Measurements from ENCODE around the gene HSPG2.
"Not testable (repeated sequence)": the region's sequence is repeated elsewhere in the genome, so short reads cannot be mapped to it uniquely, and the experiment has no call there.

The HSPG2 gene

DNA sequence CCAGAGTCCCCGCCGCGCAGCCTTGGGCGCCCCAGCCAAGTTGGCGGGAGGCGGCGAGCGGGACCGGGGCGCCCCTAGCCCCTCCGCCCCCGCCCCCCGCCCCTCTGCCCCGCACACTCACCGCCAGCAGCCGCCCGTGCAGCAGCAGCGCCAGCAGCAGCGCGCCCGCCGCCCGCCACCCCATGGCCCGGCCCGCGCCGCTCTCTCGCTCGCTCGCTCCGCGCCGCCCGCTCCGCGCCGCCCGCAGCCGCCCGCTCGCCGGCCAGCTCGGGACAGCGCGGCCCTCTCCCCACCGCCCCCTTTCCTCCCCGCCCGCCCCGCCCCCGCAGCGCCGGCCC, at the start of gene HSPG2:
Gene HSPG2 (minus strand): TSS at position 277 of the 338 bp plus-strand sequence. CDS start 93 bp downstream, at position 184.
- 0 out of 2 replicates have a peak within 1 kb of the TSS, but pooled peaks have one; percentile 15 for H3K9ac ChIP-seq
- peak within 1 kb of the TSS; percentile 51; the same call in 1 of the 2 replicates for H3K4me2 ChIP-seq
- no peaks in the 10 kb centered on the region for H4K20me1 ChIP-seq (ENCODE audit: insufficient read depth)
- peaks cover 4% of the 10 kb centered on the region for H3K4me1 ChIP-seq (ENCODE audit: low read depth, poor library complexity, severe bottlenecking)
- H3K4me3 ChIP-seq (IDR thresholded peaks at IDR 0.05; ENCODE audit: insufficient read depth, low read depth, low read length): no peak within 1 kb of the TSS
- no peaks in the 10 kb centered on the region for H3K79me2 ChIP-seq (ENCODE audit: insufficient read depth, low read depth)
- peak within 1 kb of the TSS; percentile 59 for H2AFZ ChIP-seq (ENCODE audit: low read depth)
- H3K27me3 ChIP-seq (ENCODE audit: insufficient read depth, low read depth): peaks cover 6% of the 10 kb centered on the region; the same call in 1 of the 2 replicates
- TF ChIP-seq, protein P1, sequence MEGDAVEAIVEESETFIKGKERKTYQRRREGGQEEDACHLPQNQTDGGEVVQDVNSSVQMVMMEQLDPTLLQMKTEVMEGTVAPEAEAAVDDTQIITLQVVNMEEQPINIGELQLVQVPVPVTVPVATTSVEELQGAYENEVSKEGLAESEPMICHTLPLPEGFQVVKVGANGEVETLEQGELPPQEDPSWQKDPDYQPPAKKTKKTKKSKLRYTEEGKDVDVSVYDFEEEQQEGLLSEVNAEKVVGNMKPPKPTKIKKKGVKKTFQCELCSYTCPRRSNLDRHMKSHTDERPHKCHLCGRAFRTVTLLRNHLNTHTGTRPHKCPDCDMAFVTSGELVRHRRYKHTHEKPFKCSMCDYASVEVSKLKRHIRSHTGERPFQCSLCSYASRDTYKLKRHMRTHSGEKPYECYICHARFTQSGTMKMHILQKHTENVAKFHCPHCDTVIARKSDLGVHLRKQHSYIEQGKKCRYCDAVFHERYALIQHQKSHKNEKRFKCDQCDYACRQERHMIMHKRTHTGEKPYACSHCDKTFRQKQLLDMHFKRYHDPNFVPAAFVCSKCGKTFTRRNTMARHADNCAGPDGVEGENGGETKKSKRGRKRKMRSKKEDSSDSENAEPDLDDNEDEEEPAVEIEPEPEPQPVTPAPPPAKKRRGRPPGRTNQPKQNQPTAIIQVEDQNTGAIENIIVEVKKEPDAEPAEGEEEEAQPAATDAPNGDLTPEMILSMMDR (conservative IDR thresholded peaks at IDR 0.05; ENCODE audit: low read depth, low read length): no peak
- H3K27ac ChIP-seq: no peak within 1 kb of the TSS
- H3K36me3 ChIP-seq (ENCODE audit: insufficient read depth): no peaks in the 10 kb centered on the region

DNA sequence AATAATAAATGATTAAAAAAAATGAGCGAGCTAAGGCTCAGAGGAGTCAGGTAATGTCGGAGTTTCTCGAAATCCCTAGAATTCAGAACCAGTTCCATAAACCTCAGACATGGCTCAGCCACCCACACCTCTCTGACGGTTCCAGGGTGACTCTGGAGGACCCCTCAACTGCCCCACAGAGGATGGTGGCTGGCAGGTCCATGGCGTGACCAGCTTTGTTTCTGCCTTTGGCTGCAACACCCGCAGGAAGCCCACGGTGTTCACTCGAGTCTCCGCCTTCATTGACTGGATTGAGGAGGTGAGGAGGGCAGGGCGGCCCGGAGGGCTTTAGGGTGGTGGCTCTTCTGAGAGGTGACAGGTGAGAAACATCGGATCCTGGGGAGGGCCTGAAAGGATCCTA, 49.3 kb upstream of the HSPG2 start:
- H4K20me1 ChIP-seq (ENCODE audit: insufficient read depth); H3K79me2 ChIP-seq (ENCODE audit: insufficient read depth, low read depth); H3K9ac ChIP-seq; H3K4me2 ChIP-seq; H2AFZ ChIP-seq (ENCODE audit: low read depth); H3K36me3 ChIP-seq (ENCODE audit: insufficient read depth); H3K4me1 ChIP-seq (ENCODE audit: low read depth, poor library complexity, severe bottlenecking); H3K27me3 ChIP-seq (ENCODE audit: insufficient read depth, low read depth); H3K27ac ChIP-seq; H3K4me3 ChIP-seq (IDR thresholded peaks at IDR 0.05; ENCODE audit: insufficient read depth, low read depth, low read length): not testable (repeated sequence)

DNA sequence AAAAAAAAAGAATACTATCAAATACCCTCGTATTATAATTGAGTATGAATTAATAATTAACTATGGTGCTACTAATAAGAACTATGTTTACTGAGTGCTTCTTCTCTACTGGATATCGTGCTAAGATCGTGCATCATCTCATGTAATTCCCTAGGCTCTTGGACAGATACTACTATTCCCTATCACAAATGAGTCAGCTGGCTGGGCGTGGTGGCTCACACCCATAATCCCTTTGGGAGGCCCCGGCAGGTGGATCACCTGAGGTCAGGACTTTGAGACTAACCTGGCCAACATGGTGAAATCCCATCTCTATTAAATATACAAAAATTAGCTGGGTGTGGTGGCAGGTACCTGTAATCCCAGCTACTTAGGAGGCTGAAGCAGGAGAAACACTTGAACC, 48.8 kb upstream of the HSPG2 start:
- not testable (repeated sequence) for H2AFZ ChIP-seq (ENCODE audit: low read depth); H3K27me3 ChIP-seq (ENCODE audit: insufficient read depth, low read depth); H3K4me1 ChIP-seq (ENCODE audit: low read depth, poor library complexity, severe bottlenecking); H3K36me3 ChIP-seq (ENCODE audit: insufficient read depth); H3K4me2 ChIP-seq; H3K79me2 ChIP-seq (ENCODE audit: insufficient read depth, low read depth); H3K4me3 ChIP-seq (IDR thresholded peaks at IDR 0.05; ENCODE audit: insufficient read depth, low read depth, low read length); H3K27ac ChIP-seq; H4K20me1 ChIP-seq (ENCODE audit: insufficient read depth); H3K9ac ChIP-seq

DNA sequence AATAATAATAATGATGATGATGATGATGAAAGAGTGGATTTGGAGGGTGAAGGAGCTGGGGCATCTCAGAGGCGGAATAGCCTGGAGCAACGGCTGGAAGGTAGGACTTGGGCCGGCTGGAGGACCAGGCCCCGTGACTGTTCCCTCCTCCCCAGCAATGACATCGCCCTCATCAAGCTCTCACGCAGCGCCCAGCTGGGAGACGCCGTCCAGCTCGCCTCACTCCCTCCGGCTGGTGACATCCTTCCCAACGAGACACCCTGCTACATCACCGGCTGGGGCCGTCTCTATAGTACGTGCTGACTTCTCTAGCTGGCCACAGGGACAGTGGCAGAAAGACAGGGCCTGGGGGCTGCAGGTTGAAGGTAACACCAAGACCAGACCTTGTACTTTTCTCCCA, 46.4 kb upstream of the HSPG2 start:
- not testable (repeated sequence) for H3K79me2 ChIP-seq (ENCODE audit: insufficient read depth, low read depth); H3K9ac ChIP-seq; H3K4me3 ChIP-seq (IDR thresholded peaks at IDR 0.05; ENCODE audit: insufficient read depth, low read depth, low read length); H3K4me2 ChIP-seq; H3K4me1 ChIP-seq (ENCODE audit: low read depth, poor library complexity, severe bottlenecking); H3K36me3 ChIP-seq (ENCODE audit: insufficient read depth); H3K27ac ChIP-seq; H2AFZ ChIP-seq (ENCODE audit: low read depth); H3K27me3 ChIP-seq (ENCODE audit: insufficient read depth, low read depth); H4K20me1 ChIP-seq (ENCODE audit: insufficient read depth)

DNA sequence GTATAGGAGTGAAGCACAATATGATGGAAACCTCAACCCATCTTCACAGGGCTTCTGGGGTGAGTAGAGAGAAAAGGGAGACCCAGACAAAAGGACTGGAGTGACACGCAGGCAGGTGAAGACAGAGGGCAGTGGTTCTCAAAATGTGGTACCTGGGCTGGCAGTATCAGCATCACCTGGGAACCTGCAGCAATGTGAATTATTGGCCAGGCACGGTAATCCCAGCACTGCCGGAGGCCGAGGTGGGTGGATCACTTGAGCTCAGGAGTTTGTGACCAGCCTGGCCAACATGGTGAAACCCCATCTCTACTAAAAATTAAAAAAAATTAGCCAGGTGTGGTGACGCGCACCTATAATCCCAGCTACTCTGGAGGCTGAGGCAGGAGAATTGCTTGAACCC, 45.0 kb upstream of the HSPG2 start:
- not testable (repeated sequence) for H3K4me1 ChIP-seq (ENCODE audit: low read depth, poor library complexity, severe bottlenecking); H3K4me3 ChIP-seq (IDR thresholded peaks at IDR 0.05; ENCODE audit: insufficient read depth, low read depth, low read length); H3K36me3 ChIP-seq (ENCODE audit: insufficient read depth); H3K27me3 ChIP-seq (ENCODE audit: insufficient read depth, low read depth); H3K27ac ChIP-seq; H3K9ac ChIP-seq; H2AFZ ChIP-seq (ENCODE audit: low read depth); H4K20me1 ChIP-seq (ENCODE audit: insufficient read depth); H3K79me2 ChIP-seq (ENCODE audit: insufficient read depth, low read depth); H3K4me2 ChIP-seq

DNA sequence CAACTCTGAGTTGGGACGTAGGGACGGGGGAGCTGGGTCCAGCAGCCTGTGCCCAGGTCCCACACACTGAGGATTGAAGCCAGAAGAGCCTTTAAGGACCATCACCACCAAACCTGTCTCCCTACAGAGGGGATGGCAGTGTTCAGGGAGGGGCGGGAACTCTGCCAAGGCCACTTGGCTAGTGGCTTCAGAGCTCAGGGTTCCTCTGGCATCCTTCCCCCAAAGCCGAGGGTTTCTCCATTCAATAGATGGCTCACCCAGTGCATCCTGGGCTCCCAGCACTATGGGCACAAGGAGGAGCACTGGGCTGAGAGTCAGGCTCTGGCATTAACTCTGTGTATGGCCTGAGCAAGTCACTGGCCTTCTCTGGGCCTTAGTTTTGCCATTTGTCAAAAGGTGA, 44.1 kb upstream of the HSPG2 start:
- H3K4me1 ChIP-seq (ENCODE audit: low read depth, poor library complexity, severe bottlenecking); H3K4me3 ChIP-seq (IDR thresholded peaks at IDR 0.05; ENCODE audit: insufficient read depth, low read depth, low read length); H2AFZ ChIP-seq (ENCODE audit: low read depth); H3K27me3 ChIP-seq (ENCODE audit: insufficient read depth, low read depth); H3K27ac ChIP-seq; H3K36me3 ChIP-seq (ENCODE audit: insufficient read depth); H4K20me1 ChIP-seq (ENCODE audit: insufficient read depth); H3K9ac ChIP-seq; H3K4me2 ChIP-seq; H3K79me2 ChIP-seq (ENCODE audit: insufficient read depth, low read depth): not testable (repeated sequence)

DNA sequence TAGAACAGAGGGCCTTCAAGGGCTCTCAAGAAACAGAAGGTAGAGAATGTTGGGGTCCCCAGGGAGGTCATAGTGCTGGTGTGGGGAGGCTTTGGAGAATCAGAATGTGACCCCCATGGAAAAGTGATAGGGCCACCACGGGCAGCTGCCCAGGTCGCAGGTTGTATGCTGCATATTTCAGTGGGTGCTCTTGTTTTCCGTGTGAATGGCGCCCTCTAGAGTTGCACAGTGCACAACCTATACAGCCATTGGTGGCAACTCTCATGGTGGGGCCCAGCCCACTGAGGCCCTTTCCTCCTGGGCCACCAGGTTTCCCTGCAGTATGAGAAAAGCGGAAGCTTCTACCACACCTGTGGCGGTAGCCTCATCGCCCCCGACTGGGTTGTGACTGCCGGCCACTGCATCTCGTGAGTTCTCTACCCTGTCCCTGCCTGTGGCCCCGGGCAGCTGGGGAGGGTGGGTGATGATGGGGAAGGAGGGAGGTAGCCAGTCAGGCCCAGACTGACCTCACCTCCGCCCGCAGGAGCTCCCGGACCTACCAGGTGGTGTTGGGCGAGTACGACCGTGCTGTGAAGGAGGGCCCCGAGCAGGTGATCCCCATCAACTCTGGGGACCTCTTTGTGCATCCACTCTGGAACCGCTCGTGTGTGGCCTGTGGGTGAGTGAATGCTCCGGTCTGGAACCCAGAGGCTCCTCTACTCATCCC, 43.6 kb upstream of the HSPG2 start:
- H3K79me2 ChIP-seq (ENCODE audit: insufficient read depth, low read depth); H3K4me3 ChIP-seq (IDR thresholded peaks at IDR 0.05; ENCODE audit: insufficient read depth, low read depth, low read length); H3K4me2 ChIP-seq; H3K4me1 ChIP-seq (ENCODE audit: low read depth, poor library complexity, severe bottlenecking); H3K27ac ChIP-seq; H3K9ac ChIP-seq; H3K27me3 ChIP-seq (ENCODE audit: insufficient read depth, low read depth); H4K20me1 ChIP-seq (ENCODE audit: insufficient read depth); H3K36me3 ChIP-seq (ENCODE audit: insufficient read depth); H2AFZ ChIP-seq (ENCODE audit: low read depth): not testable (repeated sequence)

DNA sequence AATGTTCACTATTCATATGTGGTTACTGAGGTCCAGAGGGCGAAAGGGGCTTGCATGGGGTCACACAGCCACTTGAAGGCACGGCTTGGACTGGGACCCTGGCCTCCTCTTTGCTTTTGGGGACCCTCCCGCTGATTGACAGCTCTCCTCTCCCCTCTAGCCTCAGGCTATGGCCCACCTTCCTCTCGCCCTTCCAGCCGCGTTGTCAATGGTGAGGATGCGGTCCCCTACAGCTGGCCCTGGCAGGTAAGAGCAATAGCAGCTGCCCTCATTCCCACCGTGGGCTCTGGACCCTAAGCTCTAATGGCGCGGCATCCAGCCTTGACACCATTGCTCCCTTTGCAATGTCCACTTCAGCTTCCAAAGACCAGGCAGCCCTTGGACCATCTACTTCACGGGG, 41.1 kb upstream of the HSPG2 start:
- not testable (repeated sequence) for H3K9ac ChIP-seq; H3K79me2 ChIP-seq (ENCODE audit: insufficient read depth, low read depth); H3K27me3 ChIP-seq (ENCODE audit: insufficient read depth, low read depth); H3K36me3 ChIP-seq (ENCODE audit: insufficient read depth); H3K4me1 ChIP-seq (ENCODE audit: low read depth, poor library complexity, severe bottlenecking); H4K20me1 ChIP-seq (ENCODE audit: insufficient read depth); H2AFZ ChIP-seq (ENCODE audit: low read depth); H3K4me3 ChIP-seq (IDR thresholded peaks at IDR 0.05; ENCODE audit: insufficient read depth, low read depth, low read length); H3K4me2 ChIP-seq; H3K27ac ChIP-seq

DNA sequence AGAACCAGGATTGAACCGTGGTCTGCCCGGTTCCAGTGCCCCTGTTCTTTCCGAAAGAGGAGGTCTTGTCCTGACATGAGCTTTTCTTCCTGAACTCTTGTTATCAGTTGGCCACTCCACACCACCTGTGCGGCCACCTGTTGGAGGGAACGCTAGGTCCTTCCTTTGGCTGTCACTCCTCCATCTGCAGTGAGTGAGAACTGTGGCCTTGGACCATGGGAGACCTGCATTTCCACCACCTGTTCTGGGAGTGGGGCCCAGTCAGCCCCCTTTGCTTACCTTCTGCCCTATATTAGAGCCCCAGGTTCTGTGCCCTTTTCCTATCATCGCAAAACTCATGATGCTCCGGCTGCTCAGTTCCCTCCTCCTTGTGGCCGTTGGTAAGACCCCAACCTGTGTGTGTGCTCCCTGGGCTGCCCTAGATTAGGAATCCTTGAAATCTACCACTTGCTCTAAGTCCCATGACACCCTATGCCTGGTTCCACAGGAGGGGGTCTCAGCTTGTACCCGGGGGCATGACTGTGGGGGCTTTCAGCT, 39.7 kb upstream of the HSPG2 start, which contains the start of gene CELA3B:
Gene CELA3B (plus strand): TSS at position 320 of the 537 bp plus-strand sequence. CDS start 18 bp downstream, at position 338.
- not testable (repeated sequence) for H3K4me2 ChIP-seq; H4K20me1 ChIP-seq (ENCODE audit: insufficient read depth); H3K36me3 ChIP-seq (ENCODE audit: insufficient read depth); H2AFZ ChIP-seq (ENCODE audit: low read depth); H3K27ac ChIP-seq; H3K79me2 ChIP-seq (ENCODE audit: insufficient read depth, low read depth); H3K4me3 ChIP-seq (IDR thresholded peaks at IDR 0.05; ENCODE audit: insufficient read depth, low read depth, low read length); H3K4me1 ChIP-seq (ENCODE audit: low read depth, poor library complexity, severe bottlenecking); H3K27me3 ChIP-seq (ENCODE audit: insufficient read depth, low read depth); H3K9ac ChIP-seq

Measured in KMS-11 (cell line).